Measurements from ENCODE around the gene EPB41L4A.

The EPB41L4A gene

DNA sequence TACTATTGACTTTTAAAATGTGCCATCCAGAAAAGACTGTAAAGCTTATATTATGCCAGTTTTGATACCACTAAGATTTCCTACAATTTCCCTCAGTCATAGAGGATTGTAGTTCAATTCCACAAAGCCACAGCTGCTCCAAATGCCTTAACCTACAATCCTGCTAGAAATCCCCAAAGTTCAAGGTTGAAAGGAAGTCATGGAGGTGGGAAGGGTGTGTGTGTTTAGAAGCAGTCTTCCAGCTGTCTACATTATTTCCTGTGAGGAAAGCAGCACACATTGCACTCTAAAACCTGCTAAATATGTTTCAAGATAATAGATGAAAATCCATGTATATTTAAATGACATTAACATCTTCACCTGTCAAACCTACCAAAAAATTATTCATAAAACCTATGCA lies 11.8 kb downstream of the EPB41L4A start (continued):
- TF ChIP-seq, protein P1, sequence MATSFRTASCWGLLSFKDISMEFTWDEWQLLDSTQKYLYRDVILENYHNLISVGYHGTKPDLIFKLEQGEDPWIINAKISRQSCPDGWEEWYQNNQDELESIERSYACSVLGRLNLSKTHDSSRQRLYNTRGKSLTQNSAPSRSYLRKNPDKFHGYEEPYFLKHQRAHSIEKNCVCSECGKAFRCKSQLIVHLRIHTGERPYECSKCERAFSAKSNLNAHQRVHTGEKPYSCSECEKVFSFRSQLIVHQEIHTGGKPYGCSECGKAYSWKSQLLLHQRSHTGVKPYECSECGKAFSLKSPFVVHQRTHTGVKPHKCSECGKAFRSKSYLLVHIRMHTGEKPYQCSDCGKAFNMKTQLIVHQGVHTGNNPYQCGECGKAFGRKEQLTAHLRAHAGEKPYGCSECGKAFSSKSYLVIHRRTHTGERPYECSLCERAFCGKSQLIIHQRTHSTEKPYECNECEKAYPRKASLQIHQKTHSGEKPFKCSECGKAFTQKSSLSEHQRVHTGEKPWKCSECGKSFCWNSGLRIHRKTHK (tag by site-specific recombination; IDR thresholded peaks at IDR 0.05), result no peak
- TF ChIP-seq ZNF544 (tag by site-specific recombination; IDR thresholded peaks at IDR 0.05) (no peak), ZNF560 (tag by site-specific recombination; IDR thresholded peaks at IDR 0.05; ENCODE audit: borderline replicate concordance) (no peak), SP2 (tag by site-specific recombination; IDR thresholded peaks at IDR 0.05) (no peak), ZNF169 (tag by site-specific recombination; IDR thresholded peaks at IDR 0.05) (no peak)
- TF ChIP-seq, protein P2, sequence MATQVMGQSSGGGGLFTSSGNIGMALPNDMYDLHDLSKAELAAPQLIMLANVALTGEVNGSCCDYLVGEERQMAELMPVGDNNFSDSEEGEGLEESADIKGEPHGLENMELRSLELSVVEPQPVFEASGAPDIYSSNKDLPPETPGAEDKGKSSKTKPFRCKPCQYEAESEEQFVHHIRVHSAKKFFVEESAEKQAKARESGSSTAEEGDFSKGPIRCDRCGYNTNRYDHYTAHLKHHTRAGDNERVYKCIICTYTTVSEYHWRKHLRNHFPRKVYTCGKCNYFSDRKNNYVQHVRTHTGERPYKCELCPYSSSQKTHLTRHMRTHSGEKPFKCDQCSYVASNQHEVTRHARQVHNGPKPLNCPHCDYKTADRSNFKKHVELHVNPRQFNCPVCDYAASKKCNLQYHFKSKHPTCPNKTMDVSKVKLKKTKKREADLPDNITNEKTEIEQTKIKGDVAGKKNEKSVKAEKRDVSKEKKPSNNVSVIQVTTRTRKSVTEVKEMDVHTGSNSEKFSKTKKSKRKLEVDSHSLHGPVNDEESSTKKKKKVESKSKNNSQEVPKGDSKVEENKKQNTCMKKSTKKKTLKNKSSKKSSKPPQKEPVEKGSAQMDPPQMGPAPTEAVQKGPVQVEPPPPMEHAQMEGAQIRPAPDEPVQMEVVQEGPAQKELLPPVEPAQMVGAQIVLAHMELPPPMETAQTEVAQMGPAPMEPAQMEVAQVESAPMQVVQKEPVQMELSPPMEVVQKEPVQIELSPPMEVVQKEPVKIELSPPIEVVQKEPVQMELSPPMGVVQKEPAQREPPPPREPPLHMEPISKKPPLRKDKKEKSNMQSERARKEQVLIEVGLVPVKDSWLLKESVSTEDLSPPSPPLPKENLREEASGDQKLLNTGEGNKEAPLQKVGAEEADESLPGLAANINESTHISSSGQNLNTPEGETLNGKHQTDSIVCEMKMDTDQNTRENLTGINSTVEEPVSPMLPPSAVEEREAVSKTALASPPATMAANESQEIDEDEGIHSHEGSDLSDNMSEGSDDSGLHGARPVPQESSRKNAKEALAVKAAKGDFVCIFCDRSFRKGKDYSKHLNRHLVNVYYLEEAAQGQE (tag by site-specific recombination; IDR thresholded peaks at IDR 0.05), result no peak

DNA sequence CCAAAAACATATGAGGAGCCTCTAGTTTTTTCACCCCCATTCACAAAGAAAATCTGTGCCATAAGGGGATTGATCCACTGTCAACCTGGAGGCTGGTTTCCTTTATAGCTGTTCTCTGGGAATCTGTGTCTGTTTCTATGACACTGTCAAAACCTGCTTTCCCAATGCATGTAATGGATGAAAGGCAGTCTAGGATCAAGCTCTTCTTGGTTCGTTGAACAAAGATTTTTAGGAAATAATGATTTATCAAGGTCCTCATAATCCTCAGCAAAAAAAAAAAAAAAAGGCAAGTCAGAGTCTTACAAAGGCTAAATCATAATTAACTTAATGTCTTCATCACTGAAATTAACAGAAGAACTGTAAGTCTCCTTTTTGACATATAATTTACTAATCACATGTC lies 16.0 kb downstream of the EPB41L4A start:
- TF ChIP-seq SP7 (tag by site-specific recombination; IDR thresholded peaks at IDR 0.05), result no peak
- TF ChIP-seq ZNF214 (tag by site-specific recombination; IDR thresholded peaks at IDR 0.05; ENCODE audit: borderline replicate concordance), result peak; percentile 51; the same call in 1 of the 2 replicates
- H3K4me3 ChIP-seq (ENCODE audit: low read depth, low read length), result no peak overlapping the region
- no peaks in the 10 kb centered on the region for H3K9me3 ChIP-seq (ENCODE audit: control insufficient read depth, insufficient read depth, low read depth, low read length)
- H3K4me1 ChIP-seq (ENCODE audit: control insufficient read depth, insufficient read depth, low read length), result peaks cover 4% of the 10 kb centered on the region; the same call in 1 of the 2 replicates
- no peaks in the 10 kb centered on the region for H3K36me3 ChIP-seq (ENCODE audit: control insufficient read depth in 2 of 2, insufficient read depth in 1 of 2, low read length in 2 of 2)
- ChIA-PET CTCF (interaction anchor here (0.7 to 2.6 kb wide), 2 partner anchors 17 kb away, joined by 3 to 12 read pairs; partner anchors contain the start of gene EPB41L4A), POLR2A (no interaction called here)
- H3K27ac ChIP-seq (ENCODE audit: extremely low read depth, low read depth, low read length), result no peak overlapping the region

DNA sequence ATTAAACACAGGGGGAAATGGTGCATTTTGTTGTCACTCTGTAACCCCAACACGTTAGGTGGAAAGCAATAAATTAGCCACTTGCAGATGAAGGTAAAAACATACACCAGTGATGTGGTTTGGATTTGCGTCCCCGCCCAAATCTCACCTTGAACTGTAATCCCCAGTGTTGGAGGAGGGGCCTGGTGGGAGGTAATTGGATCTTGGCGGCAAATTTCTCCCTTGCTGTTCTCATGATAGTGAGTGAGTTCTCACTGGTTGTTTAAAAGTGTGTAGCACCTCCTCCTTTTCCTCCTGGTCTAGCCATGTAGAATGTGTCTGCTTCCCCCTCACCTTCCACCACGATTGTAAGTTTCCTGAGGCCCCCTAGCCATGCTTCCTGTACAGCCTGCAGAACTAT lies 17.2 kb downstream of the EPB41L4A start:
- H3K4me3 ChIP-seq (ENCODE audit: low read depth, low read length), result no peak overlapping the region
- no peak overlapping the region for H3K27ac ChIP-seq (ENCODE audit: extremely low read depth, low read depth, low read length)
- CTCF ChIA-PET, result interaction anchor here (0.5 kb wide), 1 partner anchor 171 kb away, joined by 3 read pairs; no protein-coding TSS in a partner anchor
- no peaks in the 10 kb centered on the region for H3K9me3 ChIP-seq (ENCODE audit: control insufficient read depth, insufficient read depth, low read depth, low read length)
- H3K36me3 ChIP-seq (ENCODE audit: control insufficient read depth in 2 of 2, insufficient read depth in 1 of 2, low read length in 2 of 2), result no peaks in the 10 kb centered on the region
- POLR2A ChIA-PET, result no interaction called here
- H3K4me1 ChIP-seq (ENCODE audit: control insufficient read depth, insufficient read depth, low read length), result no peaks in the 10 kb centered on the region
- TF ChIP-seq ZNF157 (tag by site-specific recombination; IDR thresholded peaks at IDR 0.05), result no peak
- TF ChIP-seq ZNF707 (tag by site-specific recombination; IDR thresholded peaks at IDR 0.05), result no peak
- TF ChIP-seq, protein P3, sequence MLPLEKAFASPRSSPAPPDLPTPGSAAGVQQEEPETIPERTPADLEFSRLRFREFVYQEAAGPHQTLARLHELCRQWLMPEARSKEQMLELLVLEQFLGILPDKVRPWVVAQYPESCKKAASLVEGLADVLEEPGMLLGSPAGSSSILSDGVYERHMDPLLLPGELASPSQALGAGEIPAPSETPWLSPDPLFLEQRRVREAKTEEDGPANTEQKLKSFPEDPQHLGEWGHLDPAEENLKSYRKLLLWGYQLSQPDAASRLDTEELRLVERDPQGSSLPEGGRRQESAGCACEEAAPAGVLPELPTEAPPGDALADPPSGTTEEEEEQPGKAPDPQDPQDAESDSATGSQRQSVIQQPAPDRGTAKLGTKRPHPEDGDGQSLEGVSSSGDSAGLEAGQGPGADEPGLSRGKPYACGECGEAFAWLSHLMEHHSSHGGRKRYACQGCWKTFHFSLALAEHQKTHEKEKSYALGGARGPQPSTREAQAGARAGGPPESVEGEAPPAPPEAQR (tag by site-specific recombination; IDR thresholded peaks at IDR 0.05), result no peak
- TF ChIP-seq, protein P4, sequence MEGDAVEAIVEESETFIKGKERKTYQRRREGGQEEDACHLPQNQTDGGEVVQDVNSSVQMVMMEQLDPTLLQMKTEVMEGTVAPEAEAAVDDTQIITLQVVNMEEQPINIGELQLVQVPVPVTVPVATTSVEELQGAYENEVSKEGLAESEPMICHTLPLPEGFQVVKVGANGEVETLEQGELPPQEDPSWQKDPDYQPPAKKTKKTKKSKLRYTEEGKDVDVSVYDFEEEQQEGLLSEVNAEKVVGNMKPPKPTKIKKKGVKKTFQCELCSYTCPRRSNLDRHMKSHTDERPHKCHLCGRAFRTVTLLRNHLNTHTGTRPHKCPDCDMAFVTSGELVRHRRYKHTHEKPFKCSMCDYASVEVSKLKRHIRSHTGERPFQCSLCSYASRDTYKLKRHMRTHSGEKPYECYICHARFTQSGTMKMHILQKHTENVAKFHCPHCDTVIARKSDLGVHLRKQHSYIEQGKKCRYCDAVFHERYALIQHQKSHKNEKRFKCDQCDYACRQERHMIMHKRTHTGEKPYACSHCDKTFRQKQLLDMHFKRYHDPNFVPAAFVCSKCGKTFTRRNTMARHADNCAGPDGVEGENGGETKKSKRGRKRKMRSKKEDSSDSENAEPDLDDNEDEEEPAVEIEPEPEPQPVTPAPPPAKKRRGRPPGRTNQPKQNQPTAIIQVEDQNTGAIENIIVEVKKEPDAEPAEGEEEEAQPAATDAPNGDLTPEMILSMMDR (tag by site-specific recombination; IDR thresholded peaks at IDR 0.05), result no peak
- TF ChIP-seq YY2 (tag by site-specific recombination; IDR thresholded peaks at IDR 0.05), result no peak
- TF ChIP-seq ZNF670 (tag by site-specific recombination; IDR thresholded peaks at IDR 0.05; ENCODE audit: low read depth), result no peak
- TF ChIP-seq ZNF623 (tag by site-specific recombination; IDR thresholded peaks at IDR 0.05), result no peak
- TF ChIP-seq ZBTB21 (tag by site-specific recombination; IDR thresholded peaks at IDR 0.05), result no peak
- no peak for TF ChIP-seq ZNF654 (tag by site-specific recombination; IDR thresholded peaks at IDR 0.05; ENCODE audit: low read depth)
- TF ChIP-seq, protein P5, sequence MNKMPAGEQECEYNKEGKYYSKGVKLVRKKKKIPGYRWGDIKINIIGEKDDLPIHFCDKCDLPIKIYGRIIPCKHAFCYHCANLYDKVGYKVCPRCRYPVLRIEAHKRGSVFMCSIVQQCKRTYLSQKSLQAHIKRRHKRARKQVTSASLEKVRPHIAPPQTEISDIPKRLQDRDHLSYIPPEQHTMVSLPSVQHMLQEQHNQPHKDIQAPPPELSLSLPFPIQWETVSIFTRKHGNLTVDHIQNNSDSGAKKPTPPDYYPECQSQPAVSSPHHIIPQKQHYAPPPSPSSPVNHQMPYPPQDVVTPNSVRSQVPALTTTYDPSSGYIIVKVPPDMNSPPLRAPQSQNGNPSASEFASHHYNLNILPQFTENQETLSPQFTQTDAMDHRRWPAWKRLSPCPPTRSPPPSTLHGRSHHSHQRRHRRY (tag by site-specific recombination; IDR thresholded peaks at IDR 0.05), result no peak

Measured in HEK293 (cell line).